ENCODE measurements around the gene FOXO4. TPM values are rescaled to one million over a fixed set of nuclear protein-coding genes. Genes with fewer than 3 reads are reported as not detected.

Gene FOXO4
- total RNA-seq, 1 experiment from 2014 or later: 14.7 TPM

- Histone ChIP-seq H3K9ac (ENCODE audit: low read length) (peak within 1 kb of the TSS; percentile 74), H4K20me1 (ENCODE audit: insufficient read depth) (no peaks in the 10 kb centered on the region), H3K27ac (ENCODE audit: low read depth, low read length) (peak within 1 kb of the TSS; percentile 73), H3K4me3 (replicated peaks in 1 of 2; ENCODE audit: low read depth in 1 of 2, low read length in 2 of 2) (peak within 1 kb of the TSS; percentile 74 to 75), H3K9me2 (ENCODE audit: insufficient read depth) (no peaks in the 10 kb centered on the region), H3K9me3 (ENCODE audit: control insufficient read depth in 1 of 2, insufficient read depth in 1 of 2, low read depth in 1 of 2, low read length in 2 of 2) (no peaks in the 10 kb centered on the region), H3K4me2 (ENCODE audit: low read length) (peak within 1 kb of the TSS; percentile 83), H3K4me1 (ENCODE audit: control insufficient read depth in 1 of 2, insufficient read depth in 2 of 2, low read length in 2 of 2) (peaks cover 2 to 10% of the 10 kb centered on the region in 2 experiments; a peak in 3 of 4 replicates), H3K79me2 (ENCODE audit: insufficient read depth, low read length) (peaks cover 14% of the 10 kb centered on the region), H2AFZ (ENCODE audit: low read depth, low read length, poor library complexity, severe bottlenecking) (no peak within 1 kb of the TSS), H3K36me3 (ENCODE audit: control insufficient read depth in 1 of 2, insufficient read depth in 2 of 2, low read length in 2 of 2) (no peaks in the 10 kb centered on the region; a peak in 1 of 4 replicates), H3K27me3 (ENCODE audit: insufficient read depth, low read length) (no peaks in the 10 kb centered on the region)
- ChIA-PET CTCF (no interaction called here), RAD21 (ENCODE audit: low non-redundant PET in 1 of 2, low total read pairs in 2 of 2, uncharacterized antibody in 2 of 2, unreplicated experiment in 2 of 2) (no interaction called here), POLR2A (no interaction called here)
- intact Hi-C loops (cut with micrococcal nuclease): no loop called here
- peak; percentile 86 for DNase-seq (ENCODE audit: low read depth, low spot score)
- peak; percentile 94 for ATAC-seq
- no TSS peak for BruUV-seq (replicated peaks)
- TF ChIP-seq YY1 (IDR thresholded peaks at IDR 0.05; ENCODE audit: extremely low read depth, insufficient replicate concordance, low read depth, low read length) (peak; percentile 59), EGR1 (IDR thresholded peaks at IDR 0.05; ENCODE audit: low read depth) (peak; percentile 91), SIN3A (IDR thresholded peaks at IDR 0.05; ENCODE audit: low read depth) (no peak), MAX (IDR thresholded peaks at IDR 0.05) (peak; percentile 65), FOSL1 (IDR thresholded peaks at IDR 0.05; ENCODE audit: low read depth) (no peak; the same call in 1 of the 2 replicates), CBX3 (IDR thresholded peaks at IDR 0.05; ENCODE audit: low read depth) (peak; percentile 74; the same call in 1 of the 2 replicates), EZH2phosphoT487 (IDR thresholded peaks at IDR 0.05; ENCODE audit: borderline replicate concordance) (no peak), POLR2AphosphoS5 (IDR thresholded peaks at IDR 0.05; ENCODE audit: low read depth, low read length) (peak; percentile 69), SP1 (IDR thresholded peaks at IDR 0.05; ENCODE audit: low read depth) (peak; percentile 65; the same call in 1 of the 2 replicates), CEBPB (IDR thresholded peaks at IDR 0.05; ENCODE audit: low read depth) (no peak), SRF (IDR thresholded peaks at IDR 0.05; ENCODE audit: low read depth) (peak; percentile 96), RAD21 (IDR thresholded peaks at IDR 0.05; ENCODE audit: low read depth) (no peak), TCF7L2 (IDR thresholded peaks at IDR 0.05; ENCODE audit: borderline replicate concordance, extremely low read depth, insufficient read depth, insufficient read length) (no peak), JUND (IDR thresholded peaks at IDR 0.05) (no peak), ZFX (IDR thresholded peaks at IDR 0.05) (no peak), POLR2A (IDR thresholded peaks at IDR 0.05; ENCODE audit: borderline replicate concordance, extremely low read depth, insufficient read depth, insufficient read length) (peak; percentile 42), ELF1 (IDR thresholded peaks at IDR 0.05; ENCODE audit: borderline replicate concordance, low read depth) (peak; percentile 52), EZH2 (IDR thresholded peaks at IDR 0.05) (no peak)
- TF ChIP-seq, protein P1, sequence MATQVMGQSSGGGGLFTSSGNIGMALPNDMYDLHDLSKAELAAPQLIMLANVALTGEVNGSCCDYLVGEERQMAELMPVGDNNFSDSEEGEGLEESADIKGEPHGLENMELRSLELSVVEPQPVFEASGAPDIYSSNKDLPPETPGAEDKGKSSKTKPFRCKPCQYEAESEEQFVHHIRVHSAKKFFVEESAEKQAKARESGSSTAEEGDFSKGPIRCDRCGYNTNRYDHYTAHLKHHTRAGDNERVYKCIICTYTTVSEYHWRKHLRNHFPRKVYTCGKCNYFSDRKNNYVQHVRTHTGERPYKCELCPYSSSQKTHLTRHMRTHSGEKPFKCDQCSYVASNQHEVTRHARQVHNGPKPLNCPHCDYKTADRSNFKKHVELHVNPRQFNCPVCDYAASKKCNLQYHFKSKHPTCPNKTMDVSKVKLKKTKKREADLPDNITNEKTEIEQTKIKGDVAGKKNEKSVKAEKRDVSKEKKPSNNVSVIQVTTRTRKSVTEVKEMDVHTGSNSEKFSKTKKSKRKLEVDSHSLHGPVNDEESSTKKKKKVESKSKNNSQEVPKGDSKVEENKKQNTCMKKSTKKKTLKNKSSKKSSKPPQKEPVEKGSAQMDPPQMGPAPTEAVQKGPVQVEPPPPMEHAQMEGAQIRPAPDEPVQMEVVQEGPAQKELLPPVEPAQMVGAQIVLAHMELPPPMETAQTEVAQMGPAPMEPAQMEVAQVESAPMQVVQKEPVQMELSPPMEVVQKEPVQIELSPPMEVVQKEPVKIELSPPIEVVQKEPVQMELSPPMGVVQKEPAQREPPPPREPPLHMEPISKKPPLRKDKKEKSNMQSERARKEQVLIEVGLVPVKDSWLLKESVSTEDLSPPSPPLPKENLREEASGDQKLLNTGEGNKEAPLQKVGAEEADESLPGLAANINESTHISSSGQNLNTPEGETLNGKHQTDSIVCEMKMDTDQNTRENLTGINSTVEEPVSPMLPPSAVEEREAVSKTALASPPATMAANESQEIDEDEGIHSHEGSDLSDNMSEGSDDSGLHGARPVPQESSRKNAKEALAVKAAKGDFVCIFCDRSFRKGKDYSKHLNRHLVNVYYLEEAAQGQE (IDR thresholded peaks at IDR 0.05; ENCODE audit: low read depth): no peak
- TF ChIP-seq, protein P2, sequence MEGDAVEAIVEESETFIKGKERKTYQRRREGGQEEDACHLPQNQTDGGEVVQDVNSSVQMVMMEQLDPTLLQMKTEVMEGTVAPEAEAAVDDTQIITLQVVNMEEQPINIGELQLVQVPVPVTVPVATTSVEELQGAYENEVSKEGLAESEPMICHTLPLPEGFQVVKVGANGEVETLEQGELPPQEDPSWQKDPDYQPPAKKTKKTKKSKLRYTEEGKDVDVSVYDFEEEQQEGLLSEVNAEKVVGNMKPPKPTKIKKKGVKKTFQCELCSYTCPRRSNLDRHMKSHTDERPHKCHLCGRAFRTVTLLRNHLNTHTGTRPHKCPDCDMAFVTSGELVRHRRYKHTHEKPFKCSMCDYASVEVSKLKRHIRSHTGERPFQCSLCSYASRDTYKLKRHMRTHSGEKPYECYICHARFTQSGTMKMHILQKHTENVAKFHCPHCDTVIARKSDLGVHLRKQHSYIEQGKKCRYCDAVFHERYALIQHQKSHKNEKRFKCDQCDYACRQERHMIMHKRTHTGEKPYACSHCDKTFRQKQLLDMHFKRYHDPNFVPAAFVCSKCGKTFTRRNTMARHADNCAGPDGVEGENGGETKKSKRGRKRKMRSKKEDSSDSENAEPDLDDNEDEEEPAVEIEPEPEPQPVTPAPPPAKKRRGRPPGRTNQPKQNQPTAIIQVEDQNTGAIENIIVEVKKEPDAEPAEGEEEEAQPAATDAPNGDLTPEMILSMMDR (IDR thresholded peaks at IDR 0.05 in 2 of 3, conservative IDR thresholded peaks at IDR 0.05 in 1 of 3; ENCODE audit: borderline replicate concordance in 1 of 3, insufficient read depth in 1 of 3, low read depth in 2 of 3, low read length in 2 of 3): no peak
- TF ChIP-seq, protein P3, sequence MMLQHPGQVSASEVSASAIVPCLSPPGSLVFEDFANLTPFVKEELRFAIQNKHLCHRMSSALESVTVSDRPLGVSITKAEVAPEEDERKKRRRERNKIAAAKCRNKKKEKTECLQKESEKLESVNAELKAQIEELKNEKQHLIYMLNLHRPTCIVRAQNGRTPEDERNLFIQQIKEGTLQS (IDR thresholded peaks at IDR 0.05): no peak
These were observed 27.4 kb upstream of the FOXO4 start, which contains the start of gene SNX12 for GRCh38 chrX:71068044-71068918. TSS of gene SNX12 (minus strand) at chrX:71068334. CDS start at chrX:71068306, 28 bp downstream.
